ENCODE results near the gene DAB2IP.

The DAB2IP gene

DNA sequence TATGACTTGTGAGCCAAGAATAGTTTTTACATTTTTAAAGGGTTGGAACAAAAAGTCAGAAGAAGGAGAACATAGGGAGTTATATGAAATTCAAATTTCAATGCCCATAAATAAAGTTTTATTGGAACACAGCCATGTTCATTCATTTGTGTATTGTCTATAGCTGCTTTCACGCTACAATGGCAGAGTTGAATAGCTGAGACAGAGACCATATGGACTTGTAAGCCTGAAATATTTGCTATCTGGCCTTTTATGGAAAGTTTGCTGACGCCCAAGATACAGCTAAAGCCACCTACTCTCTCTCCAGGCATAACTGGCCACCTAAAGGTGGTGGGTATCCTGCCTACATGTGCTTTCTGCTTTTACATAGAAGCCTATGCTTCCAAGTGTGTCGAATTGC lies 10.9 kb downstream of the DAB2IP start:
- Histone ChIP-seq H3K27me3 (ENCODE audit: control insufficient read depth in 1 of 2, insufficient read depth in 2 of 2, low read length in 2 of 2) (no peaks in the 10 kb centered on the region), H3K4me1 (ENCODE audit: control insufficient read depth in 1 of 2, insufficient read depth in 2 of 2, low read length in 2 of 2) (peaks cover 6 to 8% of the 10 kb centered on the region in 2 donors), H3K27ac (ENCODE audit: low read depth, low read length) (no peak overlapping the region), H3K36me3 (ENCODE audit: control insufficient read depth in 1 of 2, insufficient read depth in 2 of 2, low read length in 2 of 2) (no peaks in the 10 kb centered on the region), H3K4me3 (ENCODE audit: low read depth in 1 of 2, low read length in 2 of 2) (no peak overlapping the region), H3K9ac (ENCODE audit: low read depth in 1 of 2, low read length in 2 of 2) (no peak overlapping the region), H3K9me3 (ENCODE audit: control insufficient read depth in 1 of 2, low read length in 2 of 2) (no peaks in the 10 kb centered on the region)

GRCh38 chr9:121662891-121663580 lies 11.6 kb downstream of the DAB2IP start:
- peaks cover 6 to 8% of the 10 kb centered on the region in 2 donors for H3K4me1 ChIP-seq (ENCODE audit: control insufficient read depth in 1 of 2, insufficient read depth in 2 of 2, low read length in 2 of 2)
- no peak overlapping the region for H3K27ac ChIP-seq (ENCODE audit: low read depth, low read length)
- H3K9ac ChIP-seq (ENCODE audit: low read depth in 1 of 2, low read length in 2 of 2) = no peak overlapping the region
- no peak overlapping the region for H3K4me3 ChIP-seq (ENCODE audit: low read depth in 1 of 2, low read length in 2 of 2)
- H3K36me3 ChIP-seq (ENCODE audit: control insufficient read depth in 1 of 2, insufficient read depth in 2 of 2, low read length in 2 of 2) = no peaks in the 10 kb centered on the region
- no peaks in the 10 kb centered on the region for H3K9me3 ChIP-seq (ENCODE audit: control insufficient read depth in 1 of 2, low read length in 2 of 2)
- no peaks in the 10 kb centered on the region for H3K27me3 ChIP-seq (ENCODE audit: control insufficient read depth in 1 of 2, insufficient read depth in 2 of 2, low read length in 2 of 2)

DNA sequence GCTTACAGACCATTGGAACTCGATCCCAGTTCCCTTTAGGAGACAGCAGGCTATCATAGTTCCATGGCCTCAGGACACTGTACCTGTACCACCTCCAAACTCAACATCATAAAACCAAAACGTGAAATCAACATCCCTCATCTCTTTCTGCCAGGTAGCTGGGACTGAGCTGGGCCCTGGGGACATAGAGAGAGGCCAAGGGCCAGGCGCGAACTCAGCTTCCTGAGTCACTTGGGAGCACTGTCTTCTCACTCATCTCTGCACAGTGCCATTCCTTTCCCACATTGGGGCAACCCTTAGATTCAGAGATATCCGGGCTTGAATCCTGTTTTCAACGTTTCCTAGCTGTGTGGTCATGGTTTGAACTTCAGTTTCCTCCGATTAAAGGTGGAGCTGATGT lies 12.2 kb downstream of the DAB2IP start:
- Histone ChIP-seq H3K9ac (ENCODE audit: low read depth in 1 of 2, low read length in 2 of 2) (no peak overlapping the region), H3K36me3 (ENCODE audit: control insufficient read depth in 1 of 2, insufficient read depth in 2 of 2, low read length in 2 of 2) (no peaks in the 10 kb centered on the region), H3K9me3 (ENCODE audit: control insufficient read depth in 1 of 2, low read length in 2 of 2) (no peaks in the 10 kb centered on the region), H3K4me1 (ENCODE audit: control insufficient read depth in 1 of 2, insufficient read depth in 2 of 2, low read length in 2 of 2) (peaks cover 6 to 8% of the 10 kb centered on the region in 2 donors), H3K4me3 (ENCODE audit: low read depth in 1 of 2, low read length in 2 of 2) (no peak overlapping the region), H3K27me3 (ENCODE audit: control insufficient read depth in 1 of 2, insufficient read depth in 2 of 2, low read length in 2 of 2) (no peaks in the 10 kb centered on the region), H3K27ac (ENCODE audit: low read depth, low read length) (no peak overlapping the region)

DNA sequence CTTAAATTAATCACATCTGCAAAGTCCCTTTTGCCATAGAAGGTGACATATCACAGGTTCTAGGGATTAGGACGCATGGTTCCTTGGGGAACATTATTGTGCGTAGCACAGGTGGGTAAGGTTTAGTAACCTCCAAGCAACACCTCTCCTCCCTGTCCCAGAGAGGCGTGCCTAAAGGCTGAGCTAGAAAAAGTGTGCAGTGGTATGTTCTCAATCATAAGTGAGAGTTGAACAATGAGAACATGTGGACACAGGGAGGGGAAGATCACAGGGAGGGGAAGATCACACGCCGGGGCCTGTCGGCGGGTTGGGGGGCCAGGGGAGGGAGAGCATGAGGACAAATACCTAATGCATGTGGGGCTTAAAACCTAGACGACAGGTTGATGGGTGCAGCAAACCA lies 14.9 kb downstream of the DAB2IP start:
- Histone ChIP-seq H3K4me1 (ENCODE audit: control insufficient read depth in 1 of 2, insufficient read depth in 2 of 2, low read length in 2 of 2) (peaks cover 6 to 8% of the 10 kb centered on the region in 2 donors), H3K9me3 (ENCODE audit: control insufficient read depth in 1 of 2, low read length in 2 of 2) (no peaks in the 10 kb centered on the region), H3K27ac (ENCODE audit: low read depth, low read length) (no peak overlapping the region), H3K4me3 (ENCODE audit: low read depth in 1 of 2, low read length in 2 of 2) (no peak overlapping the region), H3K9ac (ENCODE audit: low read depth in 1 of 2, low read length in 2 of 2) (no peak overlapping the region), H3K36me3 (ENCODE audit: control insufficient read depth in 1 of 2, insufficient read depth in 2 of 2, low read length in 2 of 2) (no peaks in the 10 kb centered on the region), H3K27me3 (ENCODE audit: control insufficient read depth in 1 of 2, insufficient read depth in 2 of 2, low read length in 2 of 2) (no peaks in the 10 kb centered on the region)

DNA sequence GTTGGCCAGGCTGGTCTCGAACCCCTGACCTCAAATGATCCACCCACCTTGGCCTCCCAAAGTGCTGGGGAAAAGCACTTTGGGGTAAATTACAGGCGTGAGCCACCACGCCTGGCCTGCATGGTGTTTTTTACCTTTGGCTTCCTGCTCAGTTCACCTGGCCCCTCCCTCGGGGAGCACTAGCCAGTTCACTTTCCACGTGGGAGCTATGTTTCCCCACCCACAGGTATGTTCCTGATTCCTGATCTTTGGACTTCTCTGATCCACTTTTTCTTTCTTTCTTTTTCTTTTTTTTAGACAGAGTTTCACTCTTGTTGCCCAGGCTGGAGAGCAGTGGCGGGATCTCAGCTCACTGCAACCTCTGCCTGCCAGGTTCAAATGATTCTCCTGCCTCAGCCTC lies 15.8 kb downstream of the DAB2IP start:
- peaks cover 6 to 8% of the 10 kb centered on the region in 2 donors for H3K4me1 ChIP-seq (ENCODE audit: control insufficient read depth in 1 of 2, insufficient read depth in 2 of 2, low read length in 2 of 2)

GRCh38 chr9:121667890-121668289 lies 16.5 kb downstream of the DAB2IP start:
- no peak overlapping the region for H3K27ac ChIP-seq (ENCODE audit: low read depth, low read length)

More for the DNA sequence above, 15.8 kb downstream of the DAB2IP start:
- Histone ChIP-seq H3K9me3 (ENCODE audit: control insufficient read depth in 1 of 2, low read length in 2 of 2) (no peaks in the 10 kb centered on the region), H3K27ac (ENCODE audit: low read depth, low read length) (no peak overlapping the region), H3K4me3 (ENCODE audit: low read depth in 1 of 2, low read length in 2 of 2) (no peak overlapping the region), H3K36me3 (ENCODE audit: control insufficient read depth in 1 of 2, insufficient read depth in 2 of 2, low read length in 2 of 2) (no peaks in the 10 kb centered on the region), H3K9ac (ENCODE audit: low read depth in 1 of 2, low read length in 2 of 2) (no peak overlapping the region), H3K27me3 (ENCODE audit: control insufficient read depth in 1 of 2, insufficient read depth in 2 of 2, low read length in 2 of 2) (no peaks in the 10 kb centered on the region)

GRCh38 chr9:121670431-121670830 lies 19.0 kb downstream of the DAB2IP start:
- no peaks in the 10 kb centered on the region for H3K9me3 ChIP-seq (ENCODE audit: control insufficient read depth in 1 of 2, low read length in 2 of 2)
- no peaks in the 10 kb centered on the region for H3K36me3 ChIP-seq (ENCODE audit: control insufficient read depth in 1 of 2, insufficient read depth in 2 of 2, low read length in 2 of 2)
- no peaks in the 10 kb centered on the region for H3K27me3 ChIP-seq (ENCODE audit: control insufficient read depth in 1 of 2, insufficient read depth in 2 of 2, low read length in 2 of 2)
- H3K4me3 ChIP-seq (ENCODE audit: low read depth in 1 of 2, low read length in 2 of 2) = no peak overlapping the region
- H3K9ac ChIP-seq (ENCODE audit: low read depth in 1 of 2, low read length in 2 of 2) = no peak overlapping the region
- H3K4me1 ChIP-seq (ENCODE audit: control insufficient read depth in 1 of 2, insufficient read depth in 2 of 2, low read length in 2 of 2) = peaks cover 3% of the 10 kb centered on the region in 2 donors
- no peak overlapping the region for H3K27ac ChIP-seq (ENCODE audit: low read depth, low read length)

More at GRCh38 chr9:121667890-121668289, 16.5 kb downstream of the DAB2IP start:
- Histone ChIP-seq H3K9me3 (ENCODE audit: control insufficient read depth in 1 of 2, low read length in 2 of 2) (no peaks in the 10 kb centered on the region), H3K9ac (ENCODE audit: low read depth in 1 of 2, low read length in 2 of 2) (no peak overlapping the region), H3K36me3 (ENCODE audit: control insufficient read depth in 1 of 2, insufficient read depth in 2 of 2, low read length in 2 of 2) (no peaks in the 10 kb centered on the region), H3K27me3 (ENCODE audit: control insufficient read depth in 1 of 2, insufficient read depth in 2 of 2, low read length in 2 of 2) (no peaks in the 10 kb centered on the region), H3K4me1 (ENCODE audit: control insufficient read depth in 1 of 2, insufficient read depth in 2 of 2, low read length in 2 of 2) (peaks cover 6 to 8% of the 10 kb centered on the region in 2 donors), H3K4me3 (ENCODE audit: low read depth in 1 of 2, low read length in 2 of 2) (no peak overlapping the region)

- H3K27me3 ChIP-seq (ENCODE audit: control insufficient read depth in 1 of 2, insufficient read depth in 2 of 2, low read length in 2 of 2) = no peaks in the 10 kb centered on the region
- no peak overlapping the region for H3K9ac ChIP-seq (ENCODE audit: low read depth in 1 of 2, low read length in 2 of 2)
- H3K4me1 ChIP-seq (ENCODE audit: control insufficient read depth in 1 of 2, insufficient read depth in 2 of 2, low read length in 2 of 2) = peaks cover 3% of the 10 kb centered on the region in 2 donors
- H3K27ac ChIP-seq (ENCODE audit: low read depth, low read length) = no peak overlapping the region
- H3K4me3 ChIP-seq (ENCODE audit: low read depth in 1 of 2, low read length in 2 of 2) = no peak overlapping the region
- H3K9me3 ChIP-seq (ENCODE audit: control insufficient read depth in 1 of 2, low read length in 2 of 2) = no peaks in the 10 kb centered on the region
- no peaks in the 10 kb centered on the region for H3K36me3 ChIP-seq (ENCODE audit: control insufficient read depth in 1 of 2, insufficient read depth in 2 of 2, low read length in 2 of 2)
Observed at GRCh38 chr9:121671612-121672155, 20.2 kb downstream of the DAB2IP start.

GRCh38 chr9:121672213-121672612 lies 20.8 kb downstream of the DAB2IP start:
- no peaks in the 10 kb centered on the region for H3K4me1 ChIP-seq (ENCODE audit: control insufficient read depth in 1 of 2, insufficient read depth in 2 of 2, low read length in 2 of 2)
- no peaks in the 10 kb centered on the region for H3K27me3 ChIP-seq (ENCODE audit: control insufficient read depth in 1 of 2, insufficient read depth in 2 of 2, low read length in 2 of 2)
- no peak overlapping the region for H3K27ac ChIP-seq (ENCODE audit: low read depth, low read length)
- no peaks in the 10 kb centered on the region for H3K36me3 ChIP-seq (ENCODE audit: control insufficient read depth in 1 of 2, insufficient read depth in 2 of 2, low read length in 2 of 2)
- no peak overlapping the region for H3K9ac ChIP-seq (ENCODE audit: low read depth in 1 of 2, low read length in 2 of 2)
- no peak overlapping the region for H3K4me3 ChIP-seq (ENCODE audit: low read depth in 1 of 2, low read length in 2 of 2)
- H3K9me3 ChIP-seq (ENCODE audit: control insufficient read depth in 1 of 2, low read length in 2 of 2) = no peaks in the 10 kb centered on the region

DNA sequence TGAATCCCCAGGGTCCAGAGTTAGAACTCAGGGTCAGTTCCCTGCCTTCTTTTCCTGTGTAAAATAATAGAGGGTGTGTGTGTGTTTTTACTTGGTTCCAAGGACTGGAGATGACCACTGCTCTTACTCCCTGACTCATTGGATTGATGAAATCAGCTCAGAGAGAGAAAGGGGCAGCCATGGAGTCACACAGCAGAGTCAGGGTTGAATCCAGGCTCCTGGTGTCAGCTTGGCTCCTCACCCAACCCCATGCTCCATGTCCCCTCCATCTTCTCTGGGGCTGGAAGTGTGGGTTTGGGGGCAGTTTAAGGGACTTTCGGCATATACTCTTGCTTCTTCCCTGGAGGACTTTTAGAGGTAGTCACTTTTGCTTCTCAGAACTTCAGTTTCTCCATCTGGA lies 21.6 kb downstream of the DAB2IP start:
- H3K9me3 ChIP-seq (ENCODE audit: control insufficient read depth in 1 of 2, low read length in 2 of 2) = no peaks in the 10 kb centered on the region
- no peak overlapping the region for H3K27ac ChIP-seq (ENCODE audit: low read depth, low read length)
- no peaks in the 10 kb centered on the region for H3K27me3 ChIP-seq (ENCODE audit: control insufficient read depth in 1 of 2, insufficient read depth in 2 of 2, low read length in 2 of 2)
- no peaks in the 10 kb centered on the region for H3K4me1 ChIP-seq (ENCODE audit: control insufficient read depth in 1 of 2, insufficient read depth in 2 of 2, low read length in 2 of 2)
- no peak overlapping the region for H3K9ac ChIP-seq (ENCODE audit: low read depth in 1 of 2, low read length in 2 of 2)
- H3K4me3 ChIP-seq (ENCODE audit: low read depth in 1 of 2, low read length in 2 of 2) = no peak overlapping the region
- H3K36me3 ChIP-seq (ENCODE audit: control insufficient read depth in 1 of 2, insufficient read depth in 2 of 2, low read length in 2 of 2) = no peaks in the 10 kb centered on the region

Data from duodenal mucosa (tissue), 2 donors.